CD8-positive, alpha-beta memory T cell (primary cell): ENCODE measurements around the gene TIGD3. TPM values are rescaled to one million over a fixed set of nuclear protein-coding genes. Genes with fewer than 3 reads are reported as not detected.

Source experiments
- CTCF ChIA-PET: fragments of 350-600 bp; sonication (Branson Sonifier 250); formaldehyde crosslinking; loops from one replicate; lab custom pipeline; 2021; ENCODE audit warnings: antibody characterized with exemption; lab: Charles Lee
- POLR2A ChIA-PET: fragments of 350-600 bp; sonication (Branson Sonifier 250); formaldehyde crosslinking; loops from one replicate; lab custom pipeline; 2021; ENCODE audit warnings: antibody characterized with exemption; lab: Charles Lee
- DNase-seq, 5 donors: peaks; one replicate each; pipeline versions ENCODE4 v3.0.0 to v3.0.0-alpha.2; 2020 to 2022; ENCODE audit warnings: mixed read lengths in 1 of 5
- H3K27ac ChIP-seq: one replicate; pipeline ENCODE4 v1.7.0; 2013; ENCODE audit warnings: low read depth, mild to moderate bottlenecking, low read length, moderate library complexity
- H3K27me3 ChIP-seq: 2 replicates; pipeline ENCODE4 v1.7.0; 2013; ENCODE audit warnings: low read length, mild to moderate bottlenecking; ENCODE audit not compliant: insufficient read depth, poor library complexity, severe bottlenecking
- H3K36me3 ChIP-seq: 2 replicates; pipeline ENCODE4 v1.7.0; 2013; ENCODE audit warnings: mild to moderate bottlenecking, low read length, moderate library complexity; ENCODE audit not compliant: insufficient read depth
- H3K4me1 ChIP-seq: 2 replicates; pipeline ENCODE4 v1.7.0; 2013; ENCODE audit warnings: mild to moderate bottlenecking, low read length, moderate library complexity; ENCODE audit not compliant: insufficient read depth
- H3K4me3 ChIP-seq: 2 replicates; pipeline ENCODE4 v1.7.0; 2013; ENCODE audit warnings: mild to moderate bottlenecking, low read length
- H3K9me3 ChIP-seq: 2 replicates; pipeline ENCODE4 v1.7.0; 2013; ENCODE audit warnings: mild to moderate bottlenecking, low read length
- H3K27ac Mint-ChIP-seq, 8 donors: one replicate each; pipeline ENCODE4 v1.8.0; 2020 to 2021; ENCODE audit warnings: mixed read lengths in 8 of 8, mild to moderate bottlenecking in 6 of 8, inconsistent platforms in 3 of 8, moderate library complexity in 3 of 8
- H3K27me3 Mint-ChIP-seq, 2 donors: one replicate each; pipeline ENCODE4 v1.8.0; 2020 to 2021; ENCODE audit warnings: mixed read lengths in 2 of 2, mild to moderate bottlenecking in 1 of 2, moderate library complexity in 1 of 2
- H3K36me3 Mint-ChIP-seq, 3 donors: one replicate each; pipeline ENCODE4 v1.8.0; 2020 to 2021; ENCODE audit warnings: mixed read lengths in 3 of 3, inconsistent platforms in 1 of 3, mild to moderate bottlenecking in 1 of 3
- H3K4me1 Mint-ChIP-seq, 3 donors: one replicate each; pipeline ENCODE4 v1.8.0; 2020 to 2021; ENCODE audit warnings: mixed read lengths in 3 of 3, inconsistent platforms in 1 of 3, mild to moderate bottlenecking in 1 of 3
- H3K4me3 Mint-ChIP-seq, 7 donors: one replicate each; pipeline ENCODE4 v1.8.0; 2020 to 2021; ENCODE audit warnings: mixed read lengths in 7 of 7, mild to moderate bottlenecking in 6 of 7, moderate library complexity in 4 of 7, inconsistent platforms in 2 of 7
- H3K9me3 Mint-ChIP-seq, 5 donors: one replicate each; pipeline ENCODE4 v1.8.0; 2020 to 2022; ENCODE audit warnings: mixed read lengths in 5 of 5, mild to moderate bottlenecking in 3 of 5, moderate library complexity in 2 of 5, inconsistent platforms in 1 of 5
- polyA plus RNA-seq: library from polyadenylated mRNA; unstranded; fragments of 300-500 nt; fragmentation: Illumina TruSeq; gene quantifications from one replicate; pipeline ENCODE4 v1.2.3, GENCODE V29; 2021
- total RNA-seq, 2 experiments: library from RNA; stranded (reverse); gene quantifications; one replicate each; pipeline ENCODE4 v1.2.3, GENCODE V29; 2021

TIGD3 gene
- total and polyA plus RNA-seq, 3 experiments from 2014 or later = 0.59 to 1.2 (median 0.91) TPM

DNA sequence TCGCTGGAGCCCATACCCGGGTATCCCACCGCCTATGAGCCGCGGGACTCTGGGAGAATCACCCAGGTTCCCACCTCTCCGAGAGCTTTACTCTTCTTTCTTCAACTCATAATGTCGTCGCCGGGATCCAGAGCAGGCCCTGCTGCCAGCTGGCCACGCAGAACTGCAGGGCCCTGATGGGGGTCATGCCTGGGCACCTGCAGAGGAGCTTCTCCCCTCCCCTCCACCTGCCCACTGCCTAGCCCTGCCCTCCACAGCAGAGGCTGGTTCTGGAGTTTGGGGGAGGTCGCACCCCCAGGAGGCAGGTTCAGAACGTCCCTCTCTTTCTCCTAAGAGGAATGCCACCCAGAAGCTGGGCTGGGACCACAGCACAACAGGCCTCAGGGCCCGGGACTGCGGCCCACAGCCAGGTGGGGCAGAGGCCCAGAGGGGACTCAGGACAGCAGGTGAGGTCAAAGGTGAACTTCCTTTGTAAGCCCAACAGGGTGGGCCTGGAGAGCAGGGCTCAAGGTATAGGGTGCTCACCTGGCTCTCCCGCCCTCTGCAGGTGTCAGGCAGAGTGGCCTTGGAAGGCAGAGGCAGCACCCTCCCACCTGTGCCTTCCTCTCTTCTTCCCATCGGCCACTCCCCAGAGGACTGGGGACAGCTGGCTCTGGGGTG, 26.0 kb downstream of the TIGD3 start:
- no peaks in the 10 kb centered on the region for H3K27me3 Mint-ChIP-seq
- no peak for DNase-seq
- peak overlapping the region in 3 of 7 donors; percentile 35 to 83 (median 54) for H3K4me3 Mint-ChIP-seq
- Histone ChIP-seq H3K27me3 (no peaks in the 10 kb centered on the region), H3K4me3 (no peak overlapping the region), H3K36me3 (no peaks in the 10 kb centered on the region), H3K27ac (peak overlapping the region; percentile 96), H3K4me1 (peaks cover 44% of the 10 kb centered on the region), H3K9me3 (no peaks in the 10 kb centered on the region)
- ChIA-PET CTCF (interaction anchor here (1.2 to 8.0 kb wide), 5 partner anchors 36 to 127 kb away, joined by 3 to 54 read pairs (median 11); partner anchors contain the start of gene MALAT1), POLR2A (interaction anchor here (1.1 to 4.9 kb wide), 3 partner anchors 38 to 127 kb away, joined by 4 to 56 read pairs (median 19); partner anchors contain the start of gene MALAT1)
- H3K4me1 Mint-ChIP-seq = peaks cover 33 to 49% (median 37%) of the 10 kb centered on the region in 3 donors
- no peaks in the 10 kb centered on the region for H3K9me3 Mint-ChIP-seq
- peaks cover 0 to 12% (median 0%) of the 10 kb centered on the region in 3 donors for H3K36me3 Mint-ChIP-seq
- H3K27ac Mint-ChIP-seq = peak overlapping the region in 4 of 8 donors; percentile 50 to 99 (median 84)

DNA sequence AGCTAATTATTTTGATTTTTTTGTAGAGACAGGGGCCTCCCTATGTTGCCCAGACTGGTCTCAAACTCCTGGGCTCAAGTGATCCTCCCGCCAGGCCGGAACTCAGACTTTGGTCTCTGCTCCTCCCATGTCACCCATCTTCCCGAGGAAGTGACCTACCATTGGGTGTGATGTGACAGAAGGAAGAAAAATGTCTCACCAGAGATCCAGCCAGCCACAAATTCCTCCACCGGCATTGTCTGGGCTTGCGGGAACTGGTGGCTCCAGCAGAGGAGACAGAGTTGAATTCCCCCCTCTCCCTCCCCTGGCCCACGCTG, 27.1 kb downstream of the TIGD3 start:
- H3K4me3 Mint-ChIP-seq = peak overlapping the region; percentile 83 to 94 (median 91)
- H3K36me3 Mint-ChIP-seq = peaks cover 0 to 12% (median 0%) of the 10 kb centered on the region in 3 donors
- H3K9me3 Mint-ChIP-seq = no peaks in the 10 kb centered on the region
- DNase-seq = peak in 1 of 5 donors; percentile 45
- no peaks in the 10 kb centered on the region for H3K27me3 Mint-ChIP-seq
- peaks cover 42 to 56% (median 43%) of the 10 kb centered on the region in 3 donors for H3K4me1 Mint-ChIP-seq
- peak overlapping the region; percentile 96 for H3K27ac ChIP-seq
- peak overlapping the region; percentile 91 for H3K4me3 ChIP-seq
- POLR2A ChIA-PET = interaction anchor here (1.2 to 4.9 kb wide), 6 partner anchors 37 to 126 kb away, joined by 3 to 56 read pairs (median 10); partner anchors contain the start of gene MALAT1
- CTCF ChIA-PET = interaction anchor here (0.6 to 8.0 kb wide), 18 partner anchors 8 to 448 kb away, joined by 3 to 54 read pairs (median 3); partner anchors contain the start of genes MALAT1 and SAC3D1
- peak overlapping the region; percentile 97 to 100 (median 99) for H3K27ac Mint-ChIP-seq
- H3K27me3 ChIP-seq = no peaks in the 10 kb centered on the region
- no peaks in the 10 kb centered on the region for H3K36me3 ChIP-seq
- H3K4me1 ChIP-seq = peaks cover 50% of the 10 kb centered on the region
- H3K9me3 ChIP-seq = no peaks in the 10 kb centered on the region

DNA sequence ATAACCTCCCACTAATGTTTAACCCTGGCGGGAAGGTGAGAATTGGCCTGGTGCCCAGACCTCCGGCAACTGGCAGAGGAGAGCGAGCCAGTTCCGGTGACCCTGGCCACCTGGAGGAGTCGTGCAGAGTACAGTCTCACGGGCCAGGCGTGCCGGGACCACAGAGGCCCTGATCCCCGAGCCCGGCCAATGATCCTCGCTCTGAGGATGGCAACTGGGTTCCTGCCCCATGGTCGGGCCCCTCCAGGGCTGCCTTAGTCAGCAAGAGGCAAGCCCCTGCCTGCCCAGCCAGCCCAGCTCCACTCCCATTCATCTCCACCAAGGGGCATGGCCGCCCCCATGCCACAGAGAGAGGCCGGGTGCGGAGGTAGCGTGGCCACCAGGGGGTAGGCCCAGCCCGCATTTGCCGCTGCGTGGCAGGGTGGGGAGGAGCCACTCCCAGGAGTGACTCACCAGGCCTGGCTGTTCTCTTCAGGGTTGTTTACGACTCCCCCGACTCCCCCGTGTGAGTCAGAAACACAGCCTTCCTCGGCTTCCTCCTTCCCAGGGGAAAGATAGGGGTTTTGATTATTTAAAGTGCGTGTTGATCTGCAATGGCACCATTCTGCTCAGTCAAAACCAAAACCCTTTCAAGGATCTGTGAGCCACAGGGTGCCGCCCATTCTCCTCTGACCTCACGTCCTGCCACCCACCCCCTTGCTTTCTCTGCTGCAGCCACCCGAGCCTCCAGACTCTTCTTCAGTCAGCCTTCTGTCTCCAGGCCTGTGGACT, 27.7 kb downstream of the TIGD3 start, which contains the start of gene SLC25A45:
SLC25A45 (minus strand) TSS at position 614 of the 771 bp plus-strand sequence. CDS start 695 bp downstream, outside the sequence.
- peak; percentile 84 to 96 (median 87) for DNase-seq
- H3K4me3 ChIP-seq = peak within 1 kb of the TSS; percentile 91
- peak within 1 kb of the TSS; percentile 96 for H3K27ac ChIP-seq
- Mint-ChIP-seq H3K9me3 (no peaks in the 10 kb centered on the region), H3K27ac (peak within 1 kb of the TSS; percentile 97 to 100 (median 99)), H3K27me3 (no peaks in the 10 kb centered on the region), H3K4me3 (peak within 1 kb of the TSS; percentile 83 to 94 (median 91)), H3K4me1 (peaks cover 45 to 61% (median 47%) of the 10 kb centered on the region in 3 donors), H3K36me3 (peaks cover 0 to 15% (median 0%) of the 10 kb centered on the region in 3 donors)
- H3K9me3 ChIP-seq = no peaks in the 10 kb centered on the region
- ChIA-PET CTCF (interaction anchor here (0.6 to 8.0 kb wide), 18 partner anchors 9 to 449 kb away, joined by 3 to 54 read pairs (median 3); partner anchors contain the start of genes MALAT1 and SAC3D1), POLR2A (interaction anchor here (1.2 to 4.9 kb wide), 6 partner anchors 36 to 126 kb away, joined by 3 to 56 read pairs (median 10); partner anchors contain the start of gene MALAT1)
- H3K27me3 ChIP-seq = no peaks in the 10 kb centered on the region
- peaks cover 54% of the 10 kb centered on the region for H3K4me1 ChIP-seq
- no peaks in the 10 kb centered on the region for H3K36me3 ChIP-seq

DNA sequence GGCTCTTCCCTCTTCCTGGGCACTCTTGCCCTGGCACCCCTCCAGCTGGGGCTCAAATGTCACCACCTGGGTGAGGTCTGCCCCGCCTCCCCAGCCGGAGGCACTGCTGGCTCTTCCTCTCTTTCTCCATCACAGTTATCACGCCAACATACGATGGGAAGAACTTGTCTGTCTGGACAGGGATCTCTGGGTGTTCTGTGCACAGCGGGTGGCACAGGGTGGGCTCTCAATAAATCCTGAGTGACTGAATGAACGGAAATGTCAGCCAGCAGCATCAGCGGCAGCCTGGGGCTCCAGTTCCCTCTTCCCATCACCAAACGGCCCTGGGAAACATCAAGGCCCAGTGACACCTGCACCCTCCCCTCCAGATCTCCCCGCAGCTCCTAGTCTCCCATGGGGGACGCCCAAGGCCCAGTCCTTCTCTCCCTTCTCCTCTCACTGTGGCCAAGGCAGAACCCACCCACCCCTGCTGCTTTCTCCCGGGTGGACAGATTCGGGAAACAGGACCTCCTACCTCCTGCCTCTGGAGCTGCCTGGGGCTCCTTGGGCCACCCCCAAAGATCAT, 28.3 kb downstream of the TIGD3 start:
- Mint-ChIP-seq H3K9me3 (no peaks in the 10 kb centered on the region), H3K36me3 (peaks cover 0 to 10% (median 0%) of the 10 kb centered on the region in 3 donors), H3K4me3 (peak overlapping the region; percentile 83 to 94 (median 91)), H3K27ac (peak overlapping the region; percentile 97 to 100 (median 99)), H3K27me3 (no peaks in the 10 kb centered on the region), H3K4me1 (peaks cover 47 to 63% (median 50%) of the 10 kb centered on the region in 3 donors)
- peak overlapping the region; percentile 96 for H3K27ac ChIP-seq
- DNase-seq = no peak
- peak overlapping the region; percentile 91 for H3K4me3 ChIP-seq
- no peaks in the 10 kb centered on the region for H3K36me3 ChIP-seq
- ChIA-PET CTCF (interaction anchor here (0.8 to 8.0 kb wide), 7 partner anchors 33 to 341 kb away, joined by 3 to 54 read pairs (median 4); partner anchors contain the start of genes MALAT1 and SAC3D1), POLR2A (interaction anchor here (0.5 to 4.9 kb wide), 9 partner anchors 15 to 125 kb away, joined by 3 to 56 read pairs (median 6); partner anchors contain the start of gene MALAT1)
- no peaks in the 10 kb centered on the region for H3K9me3 ChIP-seq
- peaks cover 61% of the 10 kb centered on the region for H3K4me1 ChIP-seq
- H3K27me3 ChIP-seq = no peaks in the 10 kb centered on the region

DNA sequence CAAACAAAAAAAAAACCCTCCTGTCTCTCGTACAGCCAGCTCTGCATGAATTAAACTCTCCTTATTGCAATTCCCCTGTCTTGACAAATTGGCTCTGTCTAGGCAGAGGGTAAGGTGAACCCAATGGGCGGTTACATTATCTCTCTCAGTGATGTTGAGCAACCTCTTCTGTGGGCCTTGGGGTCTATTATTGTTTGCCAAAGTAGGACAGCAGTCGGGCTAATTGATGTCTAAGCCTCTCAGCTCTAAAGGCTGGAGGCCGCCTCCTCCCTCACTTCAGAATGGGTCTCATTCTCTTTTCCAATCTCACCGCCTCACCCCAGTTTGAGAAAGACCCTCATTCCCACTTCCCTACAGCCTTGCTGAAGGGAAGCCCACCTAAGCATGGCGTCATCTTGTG, 29.2 kb downstream of the TIGD3 start:
- peak overlapping the region; percentile 14 for H3K4me3 ChIP-seq
- H3K4me1 Mint-ChIP-seq = peaks cover 56 to 72% (median 58%) of the 10 kb centered on the region in 3 donors

DNA sequence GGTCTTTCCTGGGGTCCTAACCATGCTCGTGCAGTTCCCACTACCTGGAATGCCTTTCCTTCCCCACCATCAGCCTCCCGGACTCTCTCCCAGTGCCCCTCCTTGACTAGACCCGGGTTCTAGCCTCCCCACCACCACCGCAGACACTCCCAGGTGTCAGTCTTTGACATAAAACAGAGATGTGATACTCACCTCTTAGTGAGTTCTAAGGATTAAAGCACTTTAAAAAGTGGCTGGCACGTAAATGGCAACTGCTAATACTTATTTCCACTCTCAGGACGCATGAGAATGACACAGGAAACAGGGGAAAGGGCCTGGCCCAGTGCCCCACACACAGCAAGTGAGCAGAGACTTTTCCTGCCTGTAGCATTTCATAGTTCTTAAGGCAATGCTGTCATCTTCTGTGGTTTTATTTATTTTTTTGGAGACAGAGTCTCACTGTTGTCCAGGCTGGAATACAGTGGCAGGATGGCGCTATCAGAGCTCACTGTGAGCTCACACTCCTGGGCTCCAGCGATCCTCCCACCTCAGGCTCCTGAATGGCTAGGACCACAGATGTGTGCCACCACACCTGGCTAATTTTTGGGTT, 29.8 kb downstream of the TIGD3 start:
- Histone ChIP-seq H3K27ac (peak overlapping the region; percentile 72), H3K9me3 (no peaks in the 10 kb centered on the region), H3K4me1 (peaks cover 76% of the 10 kb centered on the region), H3K4me3 (peak overlapping the region; percentile 14), H3K27me3 (no peaks in the 10 kb centered on the region), H3K36me3 (no peaks in the 10 kb centered on the region)
- H3K4me3 Mint-ChIP-seq = peak overlapping the region in 6 of 7 donors; percentile 63 to 94 (median 82)
- H3K4me1 Mint-ChIP-seq = peaks cover 62 to 78% (median 64%) of the 10 kb centered on the region in 3 donors
- ChIA-PET POLR2A (interaction anchor here (0.6 to 4.9 kb wide), 5 partner anchors 48 to 123 kb away, joined by 3 to 56 read pairs (median 4); partner anchors contain the start of gene MALAT1), CTCF (interaction anchor here (1.5 to 8.0 kb wide), 6 partner anchors 12 to 125 kb away, joined by 4 to 54 read pairs (median 4); no protein-coding TSS in a partner anchor)
- peak overlapping the region; percentile 96 to 100 (median 99) for H3K27ac Mint-ChIP-seq
- H3K27me3 Mint-ChIP-seq = no peaks in the 10 kb centered on the region
- peaks cover 0 to 20% (median 0%) of the 10 kb centered on the region in 3 donors for H3K36me3 Mint-ChIP-seq
- peak in 4 of 5 donors; percentile 30 to 66 (median 40) for DNase-seq
- H3K9me3 Mint-ChIP-seq = no peaks in the 10 kb centered on the region

More for the DNA sequence above, 29.2 kb downstream of the TIGD3 start:
- Histone ChIP-seq H3K27ac (peak overlapping the region; percentile 22), H3K27me3 (no peaks in the 10 kb centered on the region), H3K4me1 (peaks cover 70% of the 10 kb centered on the region), H3K9me3 (no peaks in the 10 kb centered on the region), H3K36me3 (no peaks in the 10 kb centered on the region)
- POLR2A ChIA-PET = interaction anchor here (0.5 to 4.9 kb wide), 6 partner anchors 35 to 124 kb away, joined by 3 to 56 read pairs (median 4); partner anchors contain the start of gene MALAT1
- Mint-ChIP-seq H3K4me3 (peak overlapping the region; percentile 63 to 94 (median 74)), H3K36me3 (peaks cover 0 to 16% (median 0%) of the 10 kb centered on the region in 3 donors), H3K9me3 (no peaks in the 10 kb centered on the region), H3K27me3 (no peaks in the 10 kb centered on the region), H3K27ac (peak overlapping the region; percentile 96 to 100 (median 99))
- CTCF ChIA-PET = interaction anchor here (0.8 to 8.0 kb wide), 7 partner anchors 13 to 126 kb away, joined by 3 to 54 read pairs (median 4); partner anchors contain the start of gene MALAT1
- DNase-seq = no peak
